ENCODE measurements around the gene KLRC4. TPM values are rescaled to one million over a fixed set of nuclear protein-coding genes. Genes with fewer than 3 reads are reported as not detected.
A peak's percentile ranks its signal among the peaks of the same experiment; 100 is the strongest.
"Not testable (repeated sequence)": the region's sequence is repeated elsewhere in the genome, so short reads cannot be mapped to it uniquely, and the experiment has no call there.

KLRC4 gene
- total RNA-seq, 1 experiment from 2014 or later: not detected

DNA sequence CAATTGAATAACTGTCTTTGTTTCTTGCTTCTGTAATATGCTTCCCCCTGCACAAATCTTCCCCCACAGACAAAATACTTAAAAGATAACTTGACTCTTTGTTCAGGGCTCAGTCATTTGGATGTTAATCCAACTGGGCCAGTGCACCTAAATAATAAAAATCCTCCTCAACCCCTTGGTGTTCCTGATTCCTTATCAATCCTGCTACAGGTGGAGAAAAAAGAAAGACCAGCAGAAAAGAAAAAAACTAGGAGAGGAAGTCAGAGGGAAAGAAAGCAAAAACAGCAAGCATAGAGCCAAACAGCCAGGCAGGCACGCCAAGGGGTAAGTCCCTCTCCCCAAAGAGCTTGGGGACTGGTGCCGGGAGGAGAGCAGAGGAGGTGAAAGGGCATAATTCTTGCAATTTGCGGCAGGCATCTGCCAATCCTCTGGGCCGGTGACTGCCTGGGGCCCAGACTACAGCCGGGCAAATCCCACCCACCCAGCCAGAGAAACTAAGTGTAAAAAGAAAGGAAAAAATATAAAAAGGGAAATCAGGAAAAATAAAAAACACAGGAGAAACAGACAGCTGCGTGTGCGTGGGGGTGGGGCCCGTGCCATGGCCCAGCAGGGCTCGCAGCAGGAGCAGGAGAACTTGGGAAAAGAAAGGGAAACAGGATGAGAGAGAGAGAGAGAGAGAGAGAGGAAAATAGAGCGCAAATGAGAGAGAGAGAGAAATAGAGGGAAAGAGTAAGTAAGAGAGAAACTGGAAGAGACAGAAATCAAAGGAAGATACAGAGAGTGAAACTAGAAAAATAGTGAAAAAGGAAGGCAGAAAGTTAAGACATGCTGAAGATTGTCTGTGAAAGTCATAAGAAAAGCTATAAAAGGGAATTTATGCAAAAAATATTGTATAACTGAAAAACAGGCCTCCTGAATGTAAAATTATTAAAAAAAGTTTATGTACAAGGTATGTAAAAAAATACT lies 41.1 kb downstream of the KLRC4 start:
- no peak for DNase-seq (ENCODE audit: low read depth)

DNA sequence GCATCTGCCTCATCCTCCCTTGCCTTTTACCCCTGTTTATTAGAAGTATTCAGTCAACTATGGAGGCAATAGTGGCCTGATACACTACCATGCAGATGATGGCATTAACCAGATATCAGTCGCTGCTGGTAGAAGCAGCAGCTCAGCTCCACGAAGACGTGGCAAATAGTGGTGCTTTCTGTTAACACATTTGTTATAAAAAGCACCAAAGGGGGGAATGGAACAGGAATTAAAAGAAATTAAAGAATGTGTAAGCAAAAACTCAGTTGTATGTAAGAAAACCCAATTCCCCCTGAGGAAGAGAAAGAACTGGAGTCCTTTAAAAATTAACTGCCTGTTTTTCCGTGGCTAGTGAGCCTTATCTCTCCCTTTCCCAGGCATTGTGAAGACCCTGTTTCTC lies 41.8 kb downstream of the KLRC4 start:
- not testable (repeated sequence) for DNase-seq (ENCODE audit: low read depth)

DNA sequence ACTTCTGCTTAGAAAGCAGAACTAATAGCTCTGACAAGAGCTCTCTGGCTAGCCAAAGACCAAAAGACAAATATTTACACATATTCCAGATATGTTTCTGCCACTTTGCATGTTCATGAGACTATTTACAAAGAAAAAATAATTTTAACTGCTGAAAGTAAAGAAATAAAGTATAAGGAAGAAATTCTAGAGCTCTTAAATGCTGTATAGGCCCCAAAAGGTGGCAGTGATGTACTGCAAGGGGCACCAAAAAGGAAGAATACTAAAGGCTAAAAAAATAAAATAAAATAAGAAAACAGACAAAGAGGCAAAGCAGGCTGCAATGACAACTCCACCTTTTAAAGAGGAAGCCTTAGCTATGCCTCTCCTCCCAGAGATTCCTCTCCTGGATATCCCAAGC lies 42.7 kb downstream of the KLRC4 start:
- peak; percentile 53 for DNase-seq (ENCODE audit: low read depth)

DNA sequence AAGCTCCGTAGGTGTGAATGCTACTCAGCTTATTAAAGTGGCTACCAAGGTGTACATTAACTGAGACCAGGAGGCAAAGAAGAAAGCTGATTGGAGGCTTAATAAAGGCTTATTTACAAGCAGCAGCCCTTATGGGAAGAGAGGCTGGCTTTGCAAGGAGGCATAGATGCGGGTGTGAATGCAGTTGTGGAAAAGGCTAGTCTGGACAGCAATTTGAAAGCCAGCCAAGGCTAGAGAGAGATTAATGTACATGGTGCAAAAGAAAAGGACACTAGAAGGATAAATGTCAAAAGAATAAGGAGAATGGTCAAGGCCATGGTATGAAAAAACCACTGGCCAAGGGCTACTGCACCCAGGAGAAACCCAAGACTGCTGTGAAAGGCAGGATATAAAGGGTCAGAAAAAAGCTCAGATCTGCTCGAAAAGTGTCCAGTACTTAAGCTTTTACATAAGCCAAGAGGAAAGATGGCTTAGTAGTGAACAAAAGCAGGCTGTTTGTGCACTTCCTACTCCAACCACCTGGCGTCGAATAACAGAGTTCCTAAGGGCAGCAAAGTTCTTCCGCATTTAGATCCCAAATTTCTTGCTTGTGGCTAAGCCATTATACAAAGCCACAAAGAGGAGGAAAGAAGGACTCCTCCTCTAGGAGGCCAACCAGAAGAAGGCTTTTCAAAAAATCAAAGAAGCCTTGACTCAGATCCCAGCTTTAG lies 43.7 kb downstream of the KLRC4 start:
- no peak for DNase-seq (ENCODE audit: low read depth)

DNA sequence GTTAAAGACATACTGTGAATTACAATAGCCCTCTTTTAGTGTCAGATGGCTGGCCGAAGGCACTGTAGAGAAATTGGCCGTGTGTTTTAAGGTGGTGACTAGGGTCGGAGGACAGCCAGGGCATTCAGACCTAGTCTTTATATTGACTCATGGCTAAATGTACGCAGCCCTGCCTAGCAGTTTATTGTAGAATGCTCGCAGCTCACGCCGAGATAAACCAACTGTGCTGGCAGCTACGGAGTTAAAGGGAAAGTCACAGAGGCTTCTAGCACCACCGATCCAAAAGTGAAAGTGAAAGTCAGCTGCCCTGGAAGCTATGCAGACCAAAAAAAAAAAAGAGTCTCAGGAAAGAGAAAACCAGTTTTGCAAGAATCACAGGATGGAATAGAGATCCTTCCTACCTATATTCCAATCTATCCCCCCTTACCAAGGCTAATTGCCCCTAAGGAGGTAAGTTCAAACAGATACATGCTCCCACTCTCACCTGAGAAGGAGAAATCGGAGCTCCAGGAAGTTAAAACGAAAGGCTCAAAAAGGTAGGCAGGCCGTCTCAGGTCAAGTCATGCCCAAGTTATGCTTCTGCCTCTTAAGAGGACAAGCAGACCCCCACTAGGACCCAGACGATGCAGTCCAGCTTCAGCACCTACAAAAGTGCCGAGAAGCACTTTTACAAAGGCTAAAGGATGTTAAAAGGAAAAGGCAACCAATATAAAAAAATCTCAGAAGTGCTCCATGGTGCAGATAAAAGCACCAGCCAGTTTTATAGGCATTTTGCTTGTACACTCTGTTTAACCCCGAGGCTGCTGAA lies 44.5 kb downstream of the KLRC4 start:
- peak; percentile 77 for DNase-seq (ENCODE audit: low read depth)

DNA sequence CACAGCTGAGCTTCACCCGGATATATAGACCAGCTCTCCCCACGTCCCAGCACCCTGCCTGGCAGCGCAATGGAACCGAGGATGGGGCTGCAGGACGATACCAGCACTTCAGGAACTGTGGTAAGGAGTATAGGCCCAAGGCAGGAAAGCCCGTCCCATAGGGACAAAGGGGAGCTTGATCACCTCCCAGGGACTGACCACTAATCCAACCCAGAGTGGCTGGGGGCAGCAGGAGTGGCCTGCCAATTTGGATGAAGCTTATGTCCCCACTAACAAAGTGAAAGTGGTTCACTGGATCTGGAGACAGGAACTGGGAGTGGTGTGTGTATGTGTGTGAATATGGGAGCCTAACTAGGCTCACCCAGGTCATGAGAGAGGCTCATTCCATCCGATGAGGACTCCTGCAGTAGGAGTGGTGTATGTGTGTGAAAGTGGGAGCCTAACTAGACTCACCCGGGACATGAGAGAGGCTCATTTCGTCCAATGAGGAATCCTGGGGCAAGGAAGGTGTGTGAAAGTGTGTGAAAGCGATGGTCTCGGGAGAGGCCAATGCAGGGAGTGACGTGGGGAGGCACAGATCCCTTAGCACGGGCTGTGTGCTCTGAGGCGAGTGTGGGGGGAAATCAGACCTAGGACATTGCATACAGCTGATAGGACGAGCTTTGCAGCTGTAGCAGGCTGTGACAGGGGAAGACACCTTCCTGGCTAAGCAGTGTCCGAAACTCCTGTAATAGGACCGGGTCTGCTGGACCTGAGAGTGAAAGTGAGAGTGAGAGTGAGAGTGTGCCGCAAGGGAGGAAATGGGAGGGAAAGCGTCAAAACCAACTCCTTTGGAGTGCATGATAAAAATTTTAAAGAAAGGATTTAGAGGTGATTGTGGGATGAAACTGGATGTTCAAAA lies 45.4 kb downstream of the KLRC4 start:
- DNase-seq (ENCODE audit: low read depth): peak; percentile 38

DNA sequence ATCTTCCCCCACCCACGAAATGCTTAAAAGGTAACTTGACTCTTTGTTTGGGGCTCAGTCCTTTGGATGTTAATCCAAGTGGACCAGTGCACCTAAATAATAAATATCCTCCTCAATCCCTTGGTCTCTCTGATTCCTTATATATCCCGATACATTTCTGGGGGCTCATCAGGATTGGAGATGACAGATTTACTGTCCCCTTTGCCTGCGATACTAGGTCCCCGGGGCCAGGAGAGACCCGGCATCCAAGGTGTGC lies 46.0 kb downstream of the KLRC4 start:
- no peak for DNase-seq (ENCODE audit: low read depth)

DNA sequence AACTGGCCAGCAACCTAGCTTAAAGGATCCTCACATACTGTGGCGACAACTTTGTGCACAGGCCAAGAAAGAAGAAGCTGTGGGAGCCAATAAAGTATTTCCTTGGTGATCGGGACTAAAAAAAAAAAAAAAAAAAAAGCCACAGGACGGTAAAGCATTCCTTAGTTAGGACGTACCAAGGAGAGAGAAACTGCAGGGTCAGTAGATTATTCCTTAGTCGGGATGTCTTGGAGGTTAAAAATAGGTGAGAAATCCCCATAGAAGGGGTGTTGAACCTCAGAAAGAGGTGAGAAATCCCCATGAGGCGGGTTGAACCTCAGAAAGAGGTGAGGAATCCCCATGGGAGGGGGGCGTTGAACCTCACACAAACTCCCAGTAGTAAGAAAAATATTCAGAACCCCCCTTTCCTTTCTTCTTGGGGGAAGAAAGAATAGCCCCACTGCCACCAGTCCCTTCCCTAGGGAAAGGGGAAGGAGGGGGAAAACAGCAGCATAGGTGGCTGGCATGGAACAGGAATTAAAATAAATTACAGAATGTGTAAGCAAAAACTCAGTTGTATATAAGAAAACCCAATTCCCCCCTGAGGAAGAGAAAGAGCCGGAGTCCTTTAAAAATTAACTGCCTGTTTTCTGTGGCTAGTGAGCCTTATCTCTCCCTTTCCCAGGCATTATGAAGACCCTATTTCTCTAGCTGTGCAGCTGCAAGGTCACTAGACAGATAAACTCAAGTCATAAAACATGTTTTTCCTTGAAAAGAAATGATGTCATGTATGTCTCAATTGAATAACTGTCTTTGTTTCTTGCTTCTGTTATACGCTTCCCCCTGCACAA lies 46.5 kb downstream of the KLRC4 start:
- DNase-seq (ENCODE audit: low read depth): no peak

DNA sequence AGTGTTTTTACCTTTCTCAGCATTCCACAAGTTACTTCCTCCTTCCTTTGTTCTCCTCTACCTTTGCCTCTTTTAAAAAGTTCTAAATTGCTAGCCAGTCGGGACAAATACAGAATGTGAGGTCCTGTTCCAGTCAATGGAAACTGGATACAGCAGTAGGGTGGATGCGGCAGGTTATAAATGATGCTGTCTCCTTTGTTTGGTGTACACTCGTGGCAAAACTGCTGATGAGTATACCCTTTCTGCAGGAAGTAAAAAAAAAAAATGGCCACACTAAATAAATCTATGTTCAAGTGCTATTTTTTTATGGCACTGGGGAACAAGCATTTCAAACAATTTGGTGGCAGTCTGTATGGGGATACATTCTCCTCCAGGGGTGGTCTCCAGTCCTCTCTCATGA lies 47.2 kb downstream of the KLRC4 start:
- no peak for DNase-seq (ENCODE audit: low read depth)

DNA sequence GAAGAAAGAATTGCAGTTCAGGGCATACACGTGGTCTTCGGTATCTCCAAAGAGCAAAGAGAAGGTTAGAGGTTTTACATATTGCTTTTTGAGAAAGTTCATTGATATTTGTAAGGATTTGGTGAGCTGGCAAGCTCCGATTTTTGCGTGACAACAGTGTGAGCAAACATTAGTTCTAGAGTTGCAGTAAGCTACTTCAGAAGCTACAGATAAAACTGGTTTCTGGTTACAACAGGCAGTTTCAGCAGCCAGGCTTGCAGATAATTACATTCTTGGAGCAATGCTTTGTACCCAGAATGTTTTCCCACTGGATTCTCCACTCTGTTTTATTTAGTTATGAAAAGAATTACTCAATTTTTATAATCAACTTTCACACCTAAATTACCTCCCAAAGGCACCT lies 47.9 kb downstream of the KLRC4 start:
- DNase-seq (ENCODE audit: low read depth): no peak

DNA sequence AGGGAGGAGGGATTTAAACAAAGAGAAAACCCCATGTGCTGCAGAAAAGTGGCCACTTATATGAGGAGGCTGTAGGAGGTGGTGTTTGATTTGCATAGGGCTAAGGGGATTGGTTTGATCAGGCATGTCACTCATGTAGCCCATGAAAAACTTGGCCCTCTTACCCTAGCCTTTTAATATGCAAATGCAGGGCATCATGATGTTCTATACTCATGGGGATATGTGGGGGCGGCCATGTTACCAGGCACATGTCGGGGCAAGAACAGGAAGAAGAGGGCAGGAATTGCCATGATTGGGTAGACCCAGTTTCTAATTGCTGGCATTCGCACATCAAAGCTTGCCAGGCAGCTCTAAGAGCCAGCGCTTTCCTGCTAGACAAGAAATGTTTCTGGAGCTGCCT lies 48.5 kb downstream of the KLRC4 start:
- no peak for DNase-seq (ENCODE audit: low read depth)

DNA sequence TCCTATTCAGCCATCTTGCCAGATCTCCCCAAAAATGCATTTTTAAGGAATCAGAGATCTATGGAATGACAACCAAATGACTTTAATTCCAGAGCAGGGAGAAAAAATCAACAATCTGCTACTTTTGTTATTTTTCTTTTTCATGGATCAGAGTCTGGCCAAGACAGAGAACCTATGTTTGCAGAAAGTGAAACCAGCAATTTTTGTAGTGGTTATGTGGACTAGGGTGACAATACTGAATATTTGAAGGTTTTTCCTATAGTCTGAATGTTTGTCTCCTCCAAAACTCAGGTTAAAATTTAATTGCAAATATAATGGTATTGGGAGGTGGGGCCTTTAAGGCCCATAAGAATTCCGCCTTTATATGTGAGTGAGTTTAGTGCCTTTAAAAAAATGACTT lies 50.6 kb downstream of the KLRC4 start:
- DNase-seq (ENCODE audit: low read depth): no peak

DNA sequence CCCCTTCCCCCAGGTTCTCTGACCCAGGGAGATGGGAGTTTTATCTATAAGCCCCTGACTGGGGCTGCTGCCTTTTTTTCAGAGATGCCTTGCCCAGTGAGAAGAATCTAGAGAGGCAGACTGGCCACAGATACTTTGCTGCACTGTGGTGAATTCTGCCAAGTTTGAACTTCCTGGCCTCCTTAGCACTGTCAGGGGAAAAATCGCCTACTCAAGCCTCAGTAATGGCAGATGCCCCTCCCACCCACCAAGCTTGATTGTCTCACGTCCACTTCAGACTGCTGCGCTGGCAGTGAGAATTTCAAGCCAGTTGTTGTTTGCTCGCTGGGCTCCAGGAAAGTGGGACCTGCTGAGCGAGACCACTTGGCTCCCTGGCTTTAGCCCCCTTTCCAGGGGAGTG lies 51.4 kb downstream of the KLRC4 start:
- DNase-seq (ENCODE audit: low read depth): no peak

Other genes with a start within 250 kb of the KLRC4 start
- not detected in 2 replicates for gene OLR1, start 237.6 kb downstream of the KLRC4 start, total RNA-seq (2014; rRNA removed; shearing (Covaris generic))
- 0.07 TPM in 1 of 2 replicates, not detected in the other for gene TMEM52B, start 230.7 kb downstream of the KLRC4 start, total RNA-seq (2014; rRNA removed; shearing (Covaris generic))
- 2.3 and 3.9 TPM in 2 replicates for gene GABARAPL1, start 196.9 kb downstream of the KLRC4 start, total RNA-seq (2014; rRNA removed; shearing (Covaris generic))
- gene KLRD1, start 101.9 kb downstream of the KLRC4 start, total RNA-seq (2014; rRNA removed; shearing (Covaris generic)): under 0.01 TPM in 1 of 2 replicates, not detected in the other
- not detected in 2 replicates for gene KLRK1, start 19.7 kb downstream of the KLRC4 start, total RNA-seq (2014; rRNA removed; shearing (Covaris generic))
- gene KLRC3, start 10.8 kb upstream of the KLRC4 start, total RNA-seq (2014; rRNA removed; shearing (Covaris generic)): not detected in 2 replicates
- not detected in 2 replicates for gene KLRC2, start 26.3 kb upstream of the KLRC4 start, total RNA-seq (2014; rRNA removed; shearing (Covaris generic))
- gene KLRC1, start 43.6 kb upstream of the KLRC4 start, total RNA-seq (2014; rRNA removed; shearing (Covaris generic)): 0.71 TPM in 1 of 2 replicates, not detected in the other
- 1.3 and 1.4 TPM in 2 replicates for gene EIF2S3B, start 96.1 kb upstream of the KLRC4 start, total RNA-seq (2014; rRNA removed; shearing (Covaris generic))
- gene MAGOHB, start 203.9 kb upstream of the KLRC4 start, total RNA-seq (2014; rRNA removed; shearing (Covaris generic)): 86.5 and 97.5 TPM in 2 replicates